OCI-LY7 (cell line): ENCODE measurements around the gene SERINC3. TPM values are rescaled to one million over a fixed set of nuclear protein-coding genes. Genes with fewer than 3 reads are reported as not detected.
A peak's percentile ranks its signal among the peaks of the same experiment; 100 is the strongest.

Source experiments
- BruUV-seq: library from RNA; stranded (reverse); fragments of 400-500 nt; replicated peaks from 2 replicates; lab custom pipeline; 2021; lab: Mats Ljungman, UMichigan
- CTCF ChIA-PET: fragments of 300-600 bp; sonication (Branson Sonifier 250); formaldehyde crosslinking; loops from one replicate; lab custom pipeline; 2022; ENCODE audit warnings: antibody characterized with exemption; ENCODE audit not compliant: unreplicated experiment; lab: Charles Lee
- POLR2A ChIA-PET: fragments of 300-600 bp; sonication (Branson Sonifier 250); formaldehyde crosslinking; loops from one replicate; lab custom pipeline; 2022; ENCODE audit warnings: antibody characterized with exemption; lab: Charles Lee
- DNase-seq: peaks from one replicate; pipeline ENCODE4 v3.0.0-alpha.2; 2015; ENCODE audit warnings: low spot score
- H2AFZ ChIP-seq: fragments of 200-600 bp; sonication (generic), shearing (Covaris generic); 2 replicates; pipeline ENCODE4 v1.6.1; 2014; ENCODE audit warnings: mild to moderate bottlenecking, antibody characterized with exemption, low read length, moderate library complexity
- H3K27ac ChIP-seq: fragments of 200-600 bp; sonication (generic); 2 replicates; pipeline ENCODE4 v1.5.1; 2014; ENCODE audit warnings: mixed run types, low read depth, mild to moderate bottlenecking, moderate library complexity, low read length, inconsistent platforms; ENCODE audit not compliant: poor library complexity, severe bottlenecking
- H3K36me3 ChIP-seq: fragments of 200-600 bp; sonication (generic); 2 replicates; pipeline ENCODE4 v1.6.1; 2014; ENCODE audit warnings: mild to moderate bottlenecking, antibody characterized with exemption, low read length, moderate library complexity, mixed read lengths; ENCODE audit not compliant: insufficient read depth
- H3K4me1 ChIP-seq: fragments of 200-600 bp; sonication (generic); 2 replicates; pipeline ENCODE4 v1.5.1; 2014; ENCODE audit warnings: mild to moderate bottlenecking, low read length; ENCODE audit not compliant: insufficient read depth, poor library complexity, severe bottlenecking
- H3K4me2 ChIP-seq: fragments of 200-600 bp; sonication (generic); 2 replicates; pipeline ENCODE4 v1.6.1; 2014; ENCODE audit warnings: mild to moderate bottlenecking, low read length
- H3K4me3 ChIP-seq: fragments of 200-600 bp; sonication (generic); 2 replicates; pipeline ENCODE4 v1.5.1; 2014; ENCODE audit warnings: mild to moderate bottlenecking, low read depth, low read length; ENCODE audit not compliant: poor library complexity, severe bottlenecking
- H3K79me2 ChIP-seq: fragments of 200-600 bp; sonication (generic); 2 replicates; pipeline ENCODE4 v1.6.1; 2016; ENCODE audit warnings: low read depth, mild to moderate bottlenecking, low read length, moderate library complexity, mixed read lengths; ENCODE audit not compliant: insufficient read depth
- H3K9me2 ChIP-seq: fragments of 200-600 bp; sonication (generic); 2 replicates; pipeline ENCODE4 v1.6.1; 2016; ENCODE audit warnings: mild to moderate bottlenecking, low read length, mixed read lengths; ENCODE audit not compliant: insufficient read depth
- H3K9me3 ChIP-seq: fragments of 200-600 bp; sonication (generic); 2 replicates; pipeline ENCODE4 v1.6.1; 2014; ENCODE audit warnings: mild to moderate bottlenecking, mixed run types, low read length, mixed read lengths
- H4K20me1 ChIP-seq: fragments of 200-600 bp; sonication (generic); 2 replicates; pipeline ENCODE4 v1.6.1; 2014; ENCODE audit warnings: mild to moderate bottlenecking, antibody characterized with exemption, low read length, moderate library complexity, mixed read lengths; ENCODE audit not compliant: insufficient read depth
- EZH2phosphoT487 ChIP-seq: fragments of 200-600 bp; sonication (generic); IDR thresholded peaks from 2 replicates; pipeline ENCODE4 v1.6.1; 2018; ENCODE audit warnings: low read depth, borderline replicate concordance, mild to moderate bottlenecking, mixed run types, antibody characterized with exemption, low read length, moderate library complexity, mixed read lengths
- intact Hi-C: fragments of 100-400 bp; cut with micrococcal nuclease; formaldehyde crosslinking; loops from one replicate; pipeline ENCODE4 v1.10.0; 2022; ENCODE audit not compliant: unreplicated experiment
- total RNA-seq, 2 experiments: library from RNA; depleted of rRNA in 1 of 2; stranded (reverse); fragments of >200 nt in 1 of 2; shearing (Covaris generic) in 1 of 2; gene quantifications; 2 replicates each; pipeline ENCODE4 v1.2.3, GENCODE V29; 2014 to 2022
- TF ChIP-seq, protein P1 (sequence below): fragments of 200-600 bp; sonication (generic); conservative IDR thresholded peaks from 2 replicates; pipeline ENCODE4 v1.5.1; 2014; ENCODE audit warnings: mild to moderate bottlenecking, antibody characterized with exemption, low read length, moderate library complexity, mixed read lengths

SERINC3 gene
- total RNA-seq, 2 experiments from 2014 or later = 24.4 to 55.4 TPM

DNA sequence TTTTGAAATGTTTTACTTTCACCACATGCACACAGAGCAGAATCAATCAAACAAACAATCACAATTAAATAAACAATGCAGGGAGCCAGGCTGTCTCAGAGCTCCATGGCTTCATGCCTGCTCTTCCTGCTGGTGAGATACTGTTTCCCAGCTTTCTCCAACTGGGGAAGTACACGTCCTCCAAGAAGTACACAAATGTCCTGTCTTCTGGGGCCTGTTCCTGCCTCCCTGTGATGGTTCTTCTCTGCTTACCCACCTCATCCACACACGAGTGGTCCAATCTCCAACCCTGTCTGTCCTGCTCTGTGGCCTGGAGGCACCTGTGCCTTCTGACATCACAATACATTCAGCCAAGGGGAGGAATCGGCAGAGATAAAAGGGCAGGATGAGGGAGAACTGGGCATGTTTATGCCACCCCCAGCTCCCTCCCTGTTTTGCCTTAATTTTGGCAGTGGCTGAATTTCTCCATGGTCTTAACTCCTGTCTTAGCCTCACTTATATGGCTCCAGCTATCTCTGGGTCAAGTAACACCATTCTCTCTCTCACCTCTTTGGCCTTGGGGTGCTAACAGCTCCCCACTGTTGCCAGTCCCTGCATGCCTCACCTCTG, 71.5 kb downstream of the SERINC3 start:
- Histone ChIP-seq H3K4me1 (no peaks in the 10 kb centered on the region), H2AFZ (no peak overlapping the region), H3K36me3 (no peaks in the 10 kb centered on the region), H3K27ac (no peak overlapping the region), H4K20me1 (no peaks in the 10 kb centered on the region), H3K4me2 (no peak overlapping the region), H3K9me3 (no peaks in the 10 kb centered on the region), H3K9me2 (no peaks in the 10 kb centered on the region), H3K4me3 (no peak overlapping the region), H3K79me2 (no peaks in the 10 kb centered on the region)
- DNase-seq = no peak
- ChIA-PET POLR2A (interaction anchor here (0.7 to 0.9 kb wide), 2 partner anchors 9 to 524 kb away, joined by 3 to 4 read pairs; no protein-coding TSS in a partner anchor), CTCF (no interaction called here)
- intact Hi-C loops = no loop called here
- no TSS peak for BruUV-seq
- TF ChIP-seq, protein P1, sequence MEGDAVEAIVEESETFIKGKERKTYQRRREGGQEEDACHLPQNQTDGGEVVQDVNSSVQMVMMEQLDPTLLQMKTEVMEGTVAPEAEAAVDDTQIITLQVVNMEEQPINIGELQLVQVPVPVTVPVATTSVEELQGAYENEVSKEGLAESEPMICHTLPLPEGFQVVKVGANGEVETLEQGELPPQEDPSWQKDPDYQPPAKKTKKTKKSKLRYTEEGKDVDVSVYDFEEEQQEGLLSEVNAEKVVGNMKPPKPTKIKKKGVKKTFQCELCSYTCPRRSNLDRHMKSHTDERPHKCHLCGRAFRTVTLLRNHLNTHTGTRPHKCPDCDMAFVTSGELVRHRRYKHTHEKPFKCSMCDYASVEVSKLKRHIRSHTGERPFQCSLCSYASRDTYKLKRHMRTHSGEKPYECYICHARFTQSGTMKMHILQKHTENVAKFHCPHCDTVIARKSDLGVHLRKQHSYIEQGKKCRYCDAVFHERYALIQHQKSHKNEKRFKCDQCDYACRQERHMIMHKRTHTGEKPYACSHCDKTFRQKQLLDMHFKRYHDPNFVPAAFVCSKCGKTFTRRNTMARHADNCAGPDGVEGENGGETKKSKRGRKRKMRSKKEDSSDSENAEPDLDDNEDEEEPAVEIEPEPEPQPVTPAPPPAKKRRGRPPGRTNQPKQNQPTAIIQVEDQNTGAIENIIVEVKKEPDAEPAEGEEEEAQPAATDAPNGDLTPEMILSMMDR = no peak
- no peak for TF ChIP-seq EZH2phosphoT487

DNA sequence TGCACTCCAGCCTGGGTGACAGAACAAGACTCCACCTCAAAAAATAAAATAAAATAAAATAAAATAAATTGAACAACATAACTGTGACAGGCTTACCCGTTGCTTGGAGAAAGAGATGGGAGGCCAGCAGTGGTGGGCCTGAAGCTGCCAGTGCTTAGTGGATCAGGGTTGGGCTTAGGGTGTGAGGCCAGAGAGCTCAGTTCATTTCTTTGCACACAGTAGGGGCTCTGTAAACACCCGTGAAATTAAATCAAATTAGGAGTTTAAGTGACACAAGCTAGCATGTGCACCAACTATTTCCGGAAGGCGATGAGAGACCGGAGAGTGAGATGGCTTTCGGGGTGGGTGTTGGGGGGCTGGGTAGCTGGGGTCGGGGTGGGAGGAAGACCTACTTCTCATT, 72.0 kb downstream of the SERINC3 start:
- Histone ChIP-seq H3K4me1 (no peaks in the 10 kb centered on the region), H3K4me2 (no peak overlapping the region), H3K9me3 (no peaks in the 10 kb centered on the region), H3K4me3 (no peak overlapping the region), H3K9me2 (no peaks in the 10 kb centered on the region), H2AFZ (no peak overlapping the region), H3K36me3 (no peaks in the 10 kb centered on the region), H3K27ac (no peak overlapping the region), H4K20me1 (no peaks in the 10 kb centered on the region), H3K79me2 (no peaks in the 10 kb centered on the region)
- TF ChIP-seq EZH2phosphoT487 = no peak
- TF ChIP-seq, protein P1 = no peak
- DNase-seq = no peak
- ChIA-PET POLR2A (interaction anchor here (0.9 kb wide), 1 partner anchor 10 kb away, joined by 4 read pairs; no protein-coding TSS in a partner anchor), CTCF (no interaction called here)
- no TSS peak for BruUV-seq
- intact Hi-C loops = no loop called here

DNA sequence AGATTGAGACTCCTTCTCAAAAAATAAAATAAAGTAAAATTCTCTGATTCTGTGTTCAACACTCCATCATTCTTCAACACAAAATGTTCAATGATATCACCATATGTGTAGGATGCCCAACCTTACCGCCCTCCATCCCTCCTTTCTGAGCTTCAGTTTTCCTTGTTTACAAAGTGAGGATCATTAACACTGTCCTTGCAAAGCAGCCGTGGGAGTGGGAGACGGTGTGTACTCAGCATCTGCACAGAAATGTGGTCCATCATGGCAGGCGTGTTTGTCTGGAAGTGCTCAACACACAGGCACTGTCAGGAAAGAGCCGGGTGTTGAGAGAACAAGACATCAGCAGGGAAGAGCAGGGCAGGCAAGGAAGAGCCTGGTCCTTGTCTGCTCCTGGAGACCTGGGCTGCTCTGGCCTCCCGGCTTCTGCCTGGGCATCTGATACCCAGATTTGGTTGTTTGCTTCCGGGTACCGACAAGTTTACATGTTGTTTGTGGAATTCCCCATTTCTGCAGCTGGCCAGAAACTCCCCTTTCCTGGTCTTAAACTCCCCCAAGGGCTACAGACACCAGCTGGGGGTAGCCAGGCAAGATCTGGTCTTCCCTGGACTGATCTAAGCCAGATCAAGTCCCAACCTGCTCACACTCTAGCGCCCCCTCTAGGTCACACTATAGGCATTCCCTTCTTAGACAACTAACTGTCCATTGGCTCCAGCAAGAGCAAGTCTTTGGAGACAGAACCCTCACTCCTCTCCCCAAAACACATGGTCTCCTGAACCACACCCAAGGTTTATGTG, 72.9 kb downstream of the SERINC3 start:
- no peaks in the 10 kb centered on the region for H3K9me3 ChIP-seq
- no peak overlapping the region for H3K27ac ChIP-seq
- no peaks in the 10 kb centered on the region for H3K79me2 ChIP-seq
- no TSS peak for BruUV-seq
- ChIA-PET POLR2A (no interaction called here), CTCF (no interaction called here)
- TF ChIP-seq, protein P1 = peak; percentile 71
- no peak for TF ChIP-seq EZH2phosphoT487
- no peak overlapping the region for H3K4me2 ChIP-seq
- no peak overlapping the region for H3K4me3 ChIP-seq
- intact Hi-C loops = no loop called here
- no peak overlapping the region for H2AFZ ChIP-seq
- no peaks in the 10 kb centered on the region for H4K20me1 ChIP-seq
- DNase-seq = peak; percentile 24
- no peaks in the 10 kb centered on the region for H3K36me3 ChIP-seq
- no peaks in the 10 kb centered on the region for H3K9me2 ChIP-seq
- H3K4me1 ChIP-seq = no peaks in the 10 kb centered on the region
